Smooth muscle cell (in vitro differentiated cells): ENCODE data around the gene PIP5K1A. TPM values are rescaled to one million over a fixed set of nuclear protein-coding genes. Genes with fewer than 3 reads are reported as not detected.

Experiments used
- DNase-seq: peaks from one replicate; lab custom pipeline; 2025; ENCODE audit not compliant: unreplicated experiment; lab: John Stamatoyannopoulos, UW
- H2AFZ ChIP-seq: fragments of 200-600 bp; sonication (generic); 2 replicates; pipeline ENCODE4 v1.6.0; 2016; ENCODE audit warnings: antibody characterized with exemption, low read depth, mild to moderate bottlenecking
- H3F3A ChIP-seq: fragments of 200-600 bp; sonication (generic); 2 replicates; pipeline ENCODE4 v1.6.0; 2017; ENCODE audit warnings: antibody characterized with exemption, low read depth
- H3K27ac ChIP-seq: fragments of 200-600 bp; sonication (generic); 2 replicates; pipeline ENCODE4 v1.5.1; 2016; ENCODE audit warnings: low read depth, mild to moderate bottlenecking
- H3K27me3 ChIP-seq: fragments of 200-600 bp; sonication (generic); 2 replicates; pipeline ENCODE4 v1.6.1; 2016; ENCODE audit warnings: low read depth, mild to moderate bottlenecking
- H3K36me3 ChIP-seq: fragments of 200-600 bp; sonication (generic); 2 replicates; pipeline ENCODE4 v1.5.1; 2016; ENCODE audit warnings: low read depth
- H3K4me1 ChIP-seq: fragments of 200-600 bp; sonication (generic); 2 replicates; pipeline ENCODE4 v1.5.1; 2016; ENCODE audit warnings: low read depth
- H3K4me2 ChIP-seq: fragments of 200-600 bp; sonication (generic); 2 replicates; pipeline ENCODE4 v1.6.0; 2016; ENCODE audit warnings: mild to moderate bottlenecking
- H3K4me3 ChIP-seq: fragments of 200-600 bp; sonication (generic); 2 replicates; pipeline ENCODE4 v1.5.1; 2016; ENCODE audit warnings: mild to moderate bottlenecking
- H3K79me2 ChIP-seq: fragments of 200-600 bp; sonication (generic); 2 replicates; pipeline ENCODE4 v1.6.0; 2016; ENCODE audit warnings: low read depth, mild to moderate bottlenecking
- H3K9ac ChIP-seq: fragments of 200-600 bp; sonication (generic); 2 replicates; pipeline ENCODE4 v1.6.0; 2016; ENCODE audit warnings: low read depth
- H3K9me3 ChIP-seq: fragments of 200-600 bp; sonication (generic); replicated peaks from 2 replicates; pipeline ENCODE4 v1.5.1; 2016; ENCODE audit warnings: low read depth
- H4K20me1 ChIP-seq: fragments of 200-600 bp; sonication (generic); 2 replicates; pipeline ENCODE4 v1.6.0; 2016; ENCODE audit warnings: low read depth
- WGBS: methylation state at CpG from one replicate; pipeline ENCODE4 v1.1.7; 2016; ENCODE audit warnings: low lambda C conversion rate; 5-methylcytosine and 5-hydroxymethylcytosine counted together
- polyA plus RNA-seq: library from polyadenylated mRNA; unstranded; fragments of >200 nt; fragmentation: Nextera tagmentation; extraction: Ambion mirVana; gene quantifications from 2 replicates; pipeline ENCODE4 v1.2.1, GENCODE V29; 2016
- total RNA-seq: library from RNA; depleted of rRNA; stranded (reverse); fragments of >200 nt; gene quantifications from 2 replicates; pipeline ENCODE4 v1.2.3, GENCODE V29; 2014
- TF ChIP-seq, protein P1 (sequence below): fragments of 200-600 bp; sonication (generic); IDR thresholded peaks from 2 replicates; pipeline ENCODE4 v1.5.1; 2017; ENCODE audit warnings: borderline replicate concordance, mild to moderate bottlenecking, antibody characterized with exemption; ENCODE audit not compliant: insufficient read depth, poor library complexity, severe bottlenecking

The PIP5K1A gene
- total and polyA plus RNA-seq, 2 experiments from 2014 or later: 24.1 to 78.2 TPM

DNA sequence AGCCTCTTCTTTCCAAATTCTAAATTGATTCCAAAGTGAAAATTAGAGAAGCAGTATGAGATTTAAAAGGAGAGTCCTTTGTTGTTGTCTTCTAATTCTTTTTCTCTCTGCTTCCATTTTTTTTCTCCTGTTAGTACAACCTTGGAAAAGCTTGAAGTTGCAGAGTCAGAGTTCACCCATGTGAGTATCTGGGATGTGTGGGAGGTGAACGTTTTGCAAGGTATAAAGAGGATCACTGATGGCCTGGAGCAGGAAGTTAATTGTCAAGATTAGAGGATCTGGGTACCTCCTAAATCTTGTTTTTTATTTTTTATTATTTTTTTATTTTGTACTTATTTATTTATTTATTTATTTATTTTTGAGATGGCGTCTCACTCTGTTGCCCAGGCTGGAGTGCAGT lies 48.4 kb downstream of the PIP5K1A start:
- Histone ChIP-seq H2AFZ (no peak overlapping the region), H3K36me3 (peaks cover 15% of the 10 kb centered on the region), H3K27ac (no peak overlapping the region), H3K4me3 (no peak overlapping the region), H3K9ac (no peak overlapping the region), H3K79me2 (no peaks in the 10 kb centered on the region), H3K9me3 (no peaks in the 10 kb centered on the region), H4K20me1 (no peaks in the 10 kb centered on the region), H3K4me2 (no peak overlapping the region), H3F3A (peaks cover 22% of the 10 kb centered on the region), H3K4me1 (no peaks in the 10 kb centered on the region), H3K27me3 (no peaks in the 10 kb centered on the region)
- no peak for DNase-seq
- TF ChIP-seq, protein P1, sequence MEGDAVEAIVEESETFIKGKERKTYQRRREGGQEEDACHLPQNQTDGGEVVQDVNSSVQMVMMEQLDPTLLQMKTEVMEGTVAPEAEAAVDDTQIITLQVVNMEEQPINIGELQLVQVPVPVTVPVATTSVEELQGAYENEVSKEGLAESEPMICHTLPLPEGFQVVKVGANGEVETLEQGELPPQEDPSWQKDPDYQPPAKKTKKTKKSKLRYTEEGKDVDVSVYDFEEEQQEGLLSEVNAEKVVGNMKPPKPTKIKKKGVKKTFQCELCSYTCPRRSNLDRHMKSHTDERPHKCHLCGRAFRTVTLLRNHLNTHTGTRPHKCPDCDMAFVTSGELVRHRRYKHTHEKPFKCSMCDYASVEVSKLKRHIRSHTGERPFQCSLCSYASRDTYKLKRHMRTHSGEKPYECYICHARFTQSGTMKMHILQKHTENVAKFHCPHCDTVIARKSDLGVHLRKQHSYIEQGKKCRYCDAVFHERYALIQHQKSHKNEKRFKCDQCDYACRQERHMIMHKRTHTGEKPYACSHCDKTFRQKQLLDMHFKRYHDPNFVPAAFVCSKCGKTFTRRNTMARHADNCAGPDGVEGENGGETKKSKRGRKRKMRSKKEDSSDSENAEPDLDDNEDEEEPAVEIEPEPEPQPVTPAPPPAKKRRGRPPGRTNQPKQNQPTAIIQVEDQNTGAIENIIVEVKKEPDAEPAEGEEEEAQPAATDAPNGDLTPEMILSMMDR: no peak
- WGBS: 99% methylated on average over 2 of the region's 2 CpGs

DNA sequence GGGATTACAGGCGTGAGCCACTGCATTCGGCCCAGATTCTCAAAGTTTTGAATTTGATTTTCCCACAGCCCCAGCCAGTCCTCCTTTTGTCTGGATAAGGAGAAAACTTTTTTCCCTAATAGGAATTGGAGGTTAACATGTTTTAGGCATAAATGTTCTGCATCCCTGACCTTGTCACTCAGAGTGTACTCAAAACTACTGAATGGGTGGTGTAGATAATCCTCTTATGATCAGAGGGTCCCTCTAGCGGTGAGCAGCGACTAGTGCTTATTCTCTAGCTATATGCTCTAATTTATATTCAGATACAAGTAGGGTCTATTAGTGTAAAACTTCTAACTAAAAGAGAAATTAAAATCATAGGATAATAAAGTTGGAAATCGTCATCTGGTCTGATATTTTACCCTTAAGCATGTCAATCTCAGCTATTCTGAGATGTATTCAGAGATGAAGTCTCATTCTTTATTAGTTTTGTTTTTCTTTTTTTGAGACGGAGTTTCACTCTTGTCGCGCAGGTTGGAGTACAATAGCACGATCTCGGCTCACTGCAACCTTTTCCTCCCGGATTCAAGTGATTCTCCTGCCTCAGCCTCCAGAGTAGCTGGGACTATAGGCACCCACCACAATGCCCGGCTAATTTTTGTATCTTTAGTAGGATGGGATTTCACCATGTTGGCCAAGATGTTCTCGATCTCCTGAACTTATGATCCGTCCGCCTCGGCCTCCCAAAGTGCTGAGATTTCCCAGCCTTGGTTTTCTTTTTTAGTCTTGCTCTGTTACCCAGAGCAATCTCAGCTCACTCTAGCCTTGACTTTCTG lies 53.5 kb downstream of the PIP5K1A start:
- peaks cover 17% of the 10 kb centered on the region for H3F3A ChIP-seq
- H3K27ac ChIP-seq: no peak overlapping the region
- H3K4me2 ChIP-seq: no peak overlapping the region
- TF ChIP-seq, protein P1: peak; percentile 86
- 75% methylated on average over 16 of the region's 16 CpGs for WGBS
- DNase-seq: no peak
- H3K4me1 ChIP-seq: peaks cover 9% of the 10 kb centered on the region
- no peaks in the 10 kb centered on the region for H3K9me3 ChIP-seq
- H3K79me2 ChIP-seq: peaks cover 29% of the 10 kb centered on the region
- H2AFZ ChIP-seq: no peak overlapping the region
- no peaks in the 10 kb centered on the region for H3K27me3 ChIP-seq
- no peak overlapping the region for H3K9ac ChIP-seq
- H3K36me3 ChIP-seq: peaks cover 15% of the 10 kb centered on the region
- H4K20me1 ChIP-seq: no peaks in the 10 kb centered on the region
- no peak overlapping the region for H3K4me3 ChIP-seq

DNA sequence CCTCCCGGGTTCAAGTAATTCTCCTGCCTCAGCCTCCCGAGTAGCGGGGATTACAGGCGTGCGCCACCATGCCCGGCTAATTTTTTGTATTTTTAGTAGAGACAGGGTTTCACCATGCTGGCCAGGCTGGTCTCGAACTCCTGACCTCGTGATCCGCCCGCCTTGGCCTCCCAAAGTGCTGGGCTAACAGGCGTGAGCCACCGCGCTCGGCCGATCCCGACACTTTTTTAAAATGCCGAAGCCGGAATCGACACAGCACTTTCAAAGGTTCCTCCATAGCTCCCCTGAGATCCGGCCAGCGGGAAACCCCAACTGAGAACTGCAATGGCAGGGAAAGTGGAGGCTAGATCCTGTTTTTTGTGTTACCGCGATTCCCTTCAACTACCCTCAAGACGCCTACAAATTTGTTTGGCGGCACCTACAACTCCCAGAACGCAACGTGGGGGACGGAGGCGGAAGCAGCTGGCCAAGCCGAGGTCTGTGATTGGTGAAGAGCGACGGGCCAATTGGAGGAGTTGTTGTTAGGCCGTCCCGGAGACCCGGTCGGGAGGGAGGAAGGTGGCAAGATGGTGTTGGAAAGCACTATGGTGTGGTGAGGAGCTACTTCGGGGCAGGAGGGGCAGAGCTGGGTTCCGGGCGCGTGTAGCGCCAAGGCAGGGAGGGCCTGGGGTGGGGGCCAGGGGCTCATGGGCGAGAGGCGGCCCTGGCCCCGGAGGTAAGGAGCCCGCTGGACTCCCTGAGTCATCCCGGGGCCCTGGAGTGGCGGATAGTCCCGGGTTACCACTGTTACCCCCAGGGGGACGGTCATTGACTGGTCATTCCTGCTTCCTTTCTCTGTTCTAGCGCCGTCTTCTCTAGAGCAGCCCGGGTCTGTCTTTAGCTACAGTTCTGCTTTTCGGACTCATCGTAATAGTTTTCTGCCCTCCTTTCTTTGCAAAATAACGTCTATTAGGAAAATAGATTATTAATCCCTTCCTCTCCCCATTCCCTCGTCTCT lies 56.2 kb downstream of the PIP5K1A start, which contains the start of gene PSMD4:
Gene PSMD4 (plus strand): TSS at position 518 of the 997 bp plus-strand sequence. CDS start 49 bp downstream, at position 567.
- TF ChIP-seq, protein P1: no peak
- H3K27me3 ChIP-seq: no peaks in the 10 kb centered on the region
- peaks cover 20% of the 10 kb centered on the region for H4K20me1 ChIP-seq
- peaks cover 10% of the 10 kb centered on the region for H3F3A ChIP-seq
- peak within 1 kb of the TSS; percentile 99 for H3K4me2 ChIP-seq
- 32% methylated on average over 54 of the region's 56 CpGs for WGBS
- DNase-seq: peak; percentile 81
- peaks cover 55% of the 10 kb centered on the region for H3K79me2 ChIP-seq
- peak within 1 kb of the TSS; percentile 94 for H3K9ac ChIP-seq
- no peaks in the 10 kb centered on the region for H3K36me3 ChIP-seq
- peaks cover 9% of the 10 kb centered on the region for H3K4me1 ChIP-seq
- peak within 1 kb of the TSS; percentile 99 for H2AFZ ChIP-seq
- no peaks in the 10 kb centered on the region for H3K9me3 ChIP-seq
- H3K4me3 ChIP-seq: peak within 1 kb of the TSS; percentile 81
- H3K27ac ChIP-seq: peak within 1 kb of the TSS; percentile 91
